AG04449 (cell line): ENCODE data around the gene DPEP2NB.

ENCODE experiments used
- CTCF ChIA-PET: fragments of 350-600 bp; formaldehyde crosslinking; extraction: SDS; loops from one replicate; lab custom pipeline; 2021; ENCODE audit warnings: antibody characterized with exemption; lab: Yijun Ruan, JAX
- POLR2A ChIA-PET: fragments of 400-600, 350-600 bp; formaldehyde crosslinking; extraction: SDS; loops from one replicate; lab custom pipeline; 2020; ENCODE audit warnings: antibody characterized with exemption, inconsistent platforms; lab: Yijun Ruan, JAX
- DNase-seq: peaks from one replicate; pipeline ENCODE4 v3.0.0-alpha.2; 2010; ENCODE audit warnings: low read depth, low spot score
- H3K4me3 ChIP-seq: 2 replicates; pipeline ENCODE4 v1.5.1; 2011; ENCODE audit warnings: low read depth, mild to moderate bottlenecking, control low read depth, low read length
- CTCF ChIP-seq: IDR thresholded peaks from one replicate; pipeline ENCODE4 v1.5.1; 2011; ENCODE audit warnings: mild to moderate bottlenecking, moderate library complexity, low read length, control low read depth, inconsistent platforms; ENCODE audit not compliant: insufficient read depth; ENCODE audit errors: missing control alignments

Gene DPEP2NB

GRCh38 chr16:68015681-68016080 is at the start of gene DPEP2NB:
TSS of gene DPEP2NB (minus strand) at chr16:68015911. CDS start at chr16:68015770, 141 bp downstream.
- POLR2A ChIA-PET: no interaction called here

GRCh38 chr16:68064791-68065365 is 49.2 kb upstream of the DPEP2NB start:
- ChIA-PET CTCF (interaction anchor here (0.7 to 4.5 kb wide), 23 partner anchors 10 to 399 kb away, joined by 3 to 45 read pairs (median 4); partner anchors contain the start of gene NFATC3), POLR2A (interaction anchor here (0.6 to 1.4 kb wide), 5 partner anchors 19 to 199 kb away, joined by 3 to 7 read pairs (median 4); partner anchors contain the start of genes DDX28, DUS2, NFATC3 and SLC7A6)
- H3K4me3 ChIP-seq: no peak overlapping the region; the same call in 1 of the 2 replicates
- TF ChIP-seq CTCF: peak; percentile 78
- DNase-seq: peak; percentile 80

More at GRCh38 chr16:68015681-68016080, at the start of gene DPEP2NB:
- no peak for DNase-seq
- TF ChIP-seq CTCF: no peak
- CTCF ChIA-PET: interaction anchor here (1.5 to 2.4 kb wide), 3 partner anchors 22 to 25 kb away, joined by 5 to 9 read pairs (median 7); no protein-coding TSS in a partner anchor
- no peak within 1 kb of the TSS for H3K4me3 ChIP-seq

GRCh38 chr16:68062910-68063393 is 47.2 kb upstream of the DPEP2NB start:
- H3K4me3 ChIP-seq: no peak overlapping the region
- ChIA-PET POLR2A (no interaction called here), CTCF (interaction anchor here (0.6 to 4.5 kb wide), 12 partner anchors 9 to 266 kb away, joined by 3 to 45 read pairs (median 4); no protein-coding TSS in a partner anchor)
- no peak for TF ChIP-seq CTCF
- DNase-seq: no peak

GRCh38 chr16:68061396-68061795 is 45.7 kb upstream of the DPEP2NB start:
- POLR2A ChIA-PET: no interaction called here
- CTCF ChIA-PET: interaction anchor here (0.9 to 1.3 kb wide), 5 partner anchors 20 to 200 kb away, joined by 3 to 4 read pairs (median 3); no protein-coding TSS in a partner anchor

GRCh38 chr16:68059804-68060203 is 44.1 kb upstream of the DPEP2NB start:
- POLR2A ChIA-PET: no interaction called here
- CTCF ChIA-PET: no interaction called here
- no peak for TF ChIP-seq CTCF
- DNase-seq: no peak
- H3K4me3 ChIP-seq: no peak overlapping the region

More at GRCh38 chr16:68061396-68061795, 45.7 kb upstream of the DPEP2NB start:
- TF ChIP-seq CTCF: no peak
- no peak overlapping the region for H3K4me3 ChIP-seq
- no peak for DNase-seq

- ChIA-PET POLR2A (no interaction called here), CTCF (interaction anchor here (0.8 to 8.4 kb wide), 5 partner anchors 9 to 68 kb away, joined by 3 to 81 read pairs (median 3); no protein-coding TSS in a partner anchor)
- no peak for TF ChIP-seq CTCF
- no peak for DNase-seq
- H3K4me3 ChIP-seq: no peak overlapping the region
Measured at GRCh38 chr16:68055395-68055794, 39.7 kb upstream of the DPEP2NB start.
